IMR-90 (cell line): ENCODE results near the gene ELMO1. TPM values are rescaled to one million over a fixed set of nuclear protein-coding genes. Genes with fewer than 3 reads are reported as not detected.

Experiments used
- ATAC-seq: fragments of 200-7000 bp; cut with Tn5 transposase; 2 replicates; pipeline ENCODE4 v1.9.1; 2020; ENCODE audit warnings: low read depth, mild to moderate bottlenecking, moderate library complexity
- BruUV-seq: library from RNA; stranded (reverse); fragments of 400-500 nt; replicated peaks from 2 replicates; lab custom pipeline; 2021; lab: Mats Ljungman, UMichigan
- CTCF ChIA-PET: fragments of 300-600 bp; formaldehyde crosslinking; extraction: SDS; loops from one replicate; lab custom pipeline; 2021; ENCODE audit warnings: antibody characterized with exemption; lab: Yijun Ruan, JAX
- POLR2A ChIA-PET: fragments of 300-600 bp; sonication (Branson Sonifier 250); formaldehyde crosslinking; loops from one replicate; lab custom pipeline; 2022; ENCODE audit warnings: antibody characterized with exemption; ENCODE audit not compliant: unreplicated experiment; lab: Charles Lee
- DNase-seq: peaks from one replicate; pipeline ENCODE4 v3.0.0; 2013
- H2AFZ ChIP-seq: replicated peaks from 2 replicates; pipeline ENCODE3; 2013; ENCODE audit warnings: low read length, mild to moderate bottlenecking; ENCODE audit not compliant: poor library complexity
- H2AK5ac ChIP-seq: 2 replicates; pipeline ENCODE4 v1.6.1; 2013; ENCODE audit warnings: low read depth, low read length, inconsistent platforms
- H2AK9ac ChIP-seq: replicated peaks from 2 replicates; pipeline ENCODE3; 2013; ENCODE audit warnings: mild to moderate bottlenecking, low read depth, low read length, moderate library complexity; ENCODE audit not compliant: poor library complexity
- H2BK120ac ChIP-seq: 2 replicates; pipeline ENCODE4 v1.6.1; 2013; ENCODE audit warnings: low read depth, low read length, inconsistent platforms
- H2BK15ac ChIP-seq: 3 replicates; pipeline ENCODE4 v1.6.1; 2013; ENCODE audit warnings: low read depth, low read length, inconsistent platforms
- H2BK20ac ChIP-seq: 2 replicates; pipeline ENCODE4 v1.6.1; 2013; ENCODE audit warnings: low read depth, mild to moderate bottlenecking, inconsistent platforms, low read length, moderate library complexity
- H2BK5ac ChIP-seq: 2 replicates; pipeline ENCODE4 v1.6.1; 2013; ENCODE audit warnings: mild to moderate bottlenecking, low read depth, low read length, inconsistent platforms; ENCODE audit not compliant: poor library complexity, severe bottlenecking
- H3K14ac ChIP-seq: replicated peaks from 2 replicates; pipeline ENCODE4 v1.6.1; 2013; ENCODE audit warnings: low read depth, low read length, inconsistent platforms
- H3K18ac ChIP-seq: 2 replicates; pipeline ENCODE4 v1.6.1; 2013; ENCODE audit warnings: low read depth, low read length, control low read depth
- H3K23ac ChIP-seq: 2 replicates; pipeline ENCODE4 v1.6.1; 2013; ENCODE audit warnings: low read depth, low read length, inconsistent platforms
- H3K27ac ChIP-seq: 2 replicates; pipeline ENCODE4 v1.5.1; 2013; ENCODE audit warnings: mild to moderate bottlenecking, control low read depth, low read length; ENCODE audit not compliant: insufficient read depth
- H3K27me3 ChIP-seq: 2 replicates; pipeline ENCODE4 v1.6.1; 2013; ENCODE audit warnings: low read length; ENCODE audit not compliant: control insufficient read depth, insufficient read depth
- H3K36me3 ChIP-seq: 2 replicates; pipeline ENCODE4 v1.6.1; 2013; ENCODE audit warnings: low read length, mixed read lengths; ENCODE audit not compliant: control insufficient read depth, insufficient read depth
- H3K4ac ChIP-seq: 2 replicates; pipeline ENCODE4 v1.6.1; 2013; ENCODE audit warnings: low read depth, low read length, inconsistent platforms
- H3K4me1 ChIP-seq: 2 replicates; pipeline ENCODE4 v1.6.1; 2013; ENCODE audit warnings: low read length, mixed read lengths; ENCODE audit not compliant: control insufficient read depth, insufficient read depth
- H3K4me2 ChIP-seq: 2 replicates; pipeline ENCODE4 v1.6.1; 2013; ENCODE audit warnings: low read depth, mild to moderate bottlenecking, control low read depth, low read length, moderate library complexity
- H3K4me3 ChIP-seq: 2 replicates; pipeline ENCODE4 v1.5.1; 2013; ENCODE audit warnings: low read depth, mild to moderate bottlenecking, control low read depth, low read length, moderate library complexity; ENCODE audit not compliant: insufficient read depth
- H3K56ac ChIP-seq: 2 replicates; pipeline ENCODE4 v1.6.1; 2013; ENCODE audit warnings: low read length, inconsistent platforms; ENCODE audit not compliant: insufficient read depth; ENCODE audit errors: extremely low read depth
- H3K79me1 ChIP-seq, 2 experiments: 2 replicates each; pipeline ENCODE4 v1.6.1; 2013; ENCODE audit warnings: low read length in 2 of 2, inconsistent platforms in 1 of 2, low read depth in 1 of 2
- H3K9ac ChIP-seq: 2 replicates; pipeline ENCODE4 v1.6.1; 2013; ENCODE audit warnings: low read depth, low read length, control low read depth
- H3K9me1 ChIP-seq: 2 replicates; pipeline ENCODE4 v1.6.1; 2013; ENCODE audit warnings: low read length, inconsistent platforms; ENCODE audit not compliant: insufficient read depth
- H3K9me3 ChIP-seq: 2 replicates; pipeline ENCODE4 v1.6.1; 2013; ENCODE audit warnings: low read length; ENCODE audit not compliant: control insufficient read depth, insufficient read depth
- H4K20me1 ChIP-seq: 2 replicates; pipeline ENCODE4 v1.6.1; 2013; ENCODE audit warnings: low read length, inconsistent platforms; ENCODE audit not compliant: insufficient read depth
- H4K5ac ChIP-seq: 2 replicates; pipeline ENCODE4 v1.6.1; 2013; ENCODE audit warnings: mild to moderate bottlenecking, low read depth, low read length, control low read depth
- H4K8ac ChIP-seq, 2 experiments: 2 replicates each; pipeline ENCODE4 v1.6.1; 2013; ENCODE audit warnings: low read depth in 2 of 2, low read length in 2 of 2, control low read depth in 1 of 2, inconsistent platforms in 1 of 2
- H4K91ac ChIP-seq: 2 replicates; pipeline ENCODE4 v1.6.1; 2013; ENCODE audit warnings: low read depth, low read length, inconsistent platforms; ENCODE audit not compliant: insufficient read depth
- BHLHE40 ChIP-seq: fragments of 150-350 bp; IDR thresholded peaks from 2 replicates; pipeline ENCODE4 v1.6.1; 2016; ENCODE audit warnings: mild to moderate bottlenecking, low read depth, low read length
- CHD1 ChIP-seq: IDR thresholded peaks from 2 replicates; pipeline ENCODE4 v1.6.1; 2012; ENCODE audit warnings: low read depth, low read length, improper control_type of control experiment
- ELK1 ChIP-seq: fragments of 150-350 bp; IDR thresholded peaks from 2 replicates; pipeline ENCODE4 v1.6.1; 2016; ENCODE audit warnings: low read depth, mild to moderate bottlenecking, low read length, moderate library complexity, borderline replicate concordance
- MAFK ChIP-seq: IDR thresholded peaks from 2 replicates; pipeline ENCODE4 v1.6.1; 2012; ENCODE audit warnings: low read depth, low read length, improper control_type of control experiment
- RFX5 ChIP-seq: IDR thresholded peaks from 2 replicates; pipeline ENCODE4 v1.8.0; 2012; ENCODE audit warnings: low read depth, mild to moderate bottlenecking, low read length, moderate library complexity
- WGBS, 2 experiments: methylation state at CpG; one replicate each; pipeline versions ENCODE4 v1.1.5 to v1.1.7; 2013; ENCODE audit warnings: missing lambda C conversion rate in 2 of 2; ENCODE audit not compliant: insufficient read length in 1 of 2; ENCODE audit errors: extremely low coverage in 2 of 2; 5-methylcytosine and 5-hydroxymethylcytosine counted together
- dilution Hi-C: fragments of 300-500 bp; cut with HindIII; formaldehyde crosslinking; loops from one replicate; pipeline ENCODE4 v1.14.3; 2018; ENCODE audit warnings: low sequenced_read_pairs; ENCODE audit not compliant: unreplicated experiment
- in situ Hi-C: fragments of 300-500 bp; cut with MboI; formaldehyde crosslinking; loops from 3 replicates; pipeline ENCODE4 v1.14.3; 2019; ENCODE audit warnings: low sequenced_read_pairs, inconsistent platforms, mixed read lengths
- intact Hi-C: fragments of 100-400 bp; cut with micrococcal nuclease; formaldehyde crosslinking; loops from 2 replicates; pipeline ENCODE4 v1.10.0; 2022
- polyA plus RNA-seq, 3 experiments: library from polyadenylated mRNA; depleted of rRNA; stranded (reverse); fragments of >200 nt; gene quantifications; 2 replicates each; pipeline ENCODE4 v1.2.3, GENCODE V29; 2012; ENCODE audit warnings: low replicate concordance in 1 of 3
- total RNA-seq: library from RNA; depleted of rRNA; stranded (reverse); fragments of >200 nt; gene quantifications from 2 replicates; pipeline ENCODE4 v1.2.3, GENCODE V29; 2012

The ELMO1 gene
- total and polyA plus RNA-seq, 2 of the 4 experiments (the other 2 are of a cell fraction): 0.03 TPM; not detected in 1

DNA sequence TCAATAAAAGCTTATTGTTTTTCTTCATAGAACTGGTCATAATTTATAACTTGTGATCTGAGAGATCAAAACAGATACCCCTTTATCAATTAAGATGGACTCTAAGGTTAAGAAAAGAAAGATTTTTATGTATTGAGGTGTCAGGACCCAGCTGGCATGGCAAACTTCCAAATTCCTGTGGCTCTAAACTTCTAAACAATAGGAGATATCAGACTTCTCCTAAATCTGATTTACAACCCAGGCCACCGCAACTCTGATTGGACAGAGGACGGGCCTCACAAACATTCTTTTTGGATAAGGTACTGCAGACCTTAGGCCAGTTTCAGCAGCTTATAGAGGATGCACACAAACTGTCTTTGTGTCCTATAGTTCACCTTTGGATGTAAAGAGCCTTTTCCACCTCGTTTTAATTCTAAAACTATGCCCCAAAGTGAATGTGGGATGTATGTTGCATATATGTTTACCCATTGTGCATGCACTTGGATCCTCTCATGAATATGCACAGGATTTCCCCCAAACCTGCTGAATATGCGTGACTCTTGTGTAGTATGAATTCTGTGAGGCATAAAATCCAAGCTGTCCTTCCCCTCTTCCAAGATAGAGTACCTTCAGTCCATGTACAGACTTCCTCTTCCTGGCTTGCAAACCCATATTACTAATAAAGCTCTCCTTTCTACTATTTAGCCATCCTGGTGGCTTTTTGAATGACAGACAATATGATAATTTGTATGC is 69.0 kb downstream of the ELMO1 start:
- intact Hi-C loops: loop anchor here (10.0 kb wide), 1 partner anchor 65 kb away; the partner anchor contains the start of gene ELMO1
- no peak overlapping the region for H3K18ac ChIP-seq
- no peak overlapping the region for H3K4ac ChIP-seq
- no peak overlapping the region for H2AFZ ChIP-seq
- no peak overlapping the region for H2BK5ac ChIP-seq
- TF ChIP-seq BHLHE40 (no peak), MAFK (no peak), CHD1 (no peak), ELK1 (no peak), RFX5 (no peak)
- H3K79me1 ChIP-seq: no peaks in the 10 kb centered on the region
- no peak overlapping the region for H2BK120ac ChIP-seq
- H4K5ac ChIP-seq: no peak overlapping the region
- dilution Hi-C loops: no loop called here
- ATAC-seq (no peak), DNase-seq (no peak)
- H3K27me3 ChIP-seq: no peaks in the 10 kb centered on the region
- H3K56ac ChIP-seq: no peak overlapping the region
- H3K23ac ChIP-seq: no peak overlapping the region
- no TSS peak for BruUV-seq
- no peaks in the 10 kb centered on the region for H3K36me3 ChIP-seq
- no peak overlapping the region for H3K14ac ChIP-seq
- 40% methylated on average over 1 of the region's 4 CpGs; no CpG with 5 or more reads in 1 of the 2 experiments for WGBS, 2 experiments
- H3K4me2 ChIP-seq: no peak overlapping the region
- in situ Hi-C loops: no loop called here
- no peak overlapping the region for H2BK20ac ChIP-seq
- no peak overlapping the region for H3K27ac ChIP-seq
- peaks cover 18% of the 10 kb centered on the region for H3K9me3 ChIP-seq
- H4K91ac ChIP-seq: no peak overlapping the region
- no peak overlapping the region for H4K8ac ChIP-seq
- CTCF ChIA-PET: no interaction called here
- no peak overlapping the region for H3K9ac ChIP-seq
- H2AK5ac ChIP-seq: no peak overlapping the region
- H3K9me1 ChIP-seq: no peaks in the 10 kb centered on the region
- H2BK15ac ChIP-seq: no peak overlapping the region
- no peaks in the 10 kb centered on the region for H4K20me1 ChIP-seq
- no peak overlapping the region for H3K4me3 ChIP-seq
- POLR2A ChIA-PET: no interaction called here
- H3K4me1 ChIP-seq: no peaks in the 10 kb centered on the region
- no peak overlapping the region for H2AK9ac ChIP-seq
